NT2/D1 (cell line): ENCODE measurements around the gene HP1BP3.

Experiments
- DNase-seq: peaks from one replicate; pipeline ENCODE4 v3.0.0-alpha.2; 2011; ENCODE audit warnings: low read depth, low spot score
- H3K27me3 ChIP-seq: 2 replicates; pipeline ENCODE4 v1.6.0; 2011; ENCODE audit warnings: mild to moderate bottlenecking; ENCODE audit not compliant: insufficient read length, insufficient read depth
- H3K36me3 ChIP-seq: 2 replicates; pipeline ENCODE4 v1.6.1; 2011; ENCODE audit warnings: mild to moderate bottlenecking, low read length, mixed read lengths; ENCODE audit not compliant: insufficient read depth, insufficient read length
- H3K4me1 ChIP-seq: 2 replicates; pipeline ENCODE4 v1.5.1; 2011; ENCODE audit not compliant: insufficient read depth, insufficient read length
- H3K4me3 ChIP-seq: 2 replicates; pipeline ENCODE4 v1.5.1; 2011; ENCODE audit warnings: low read depth; ENCODE audit not compliant: insufficient read length
- H3K9ac ChIP-seq: 2 replicates; pipeline ENCODE4 v1.6.0; 2011; ENCODE audit warnings: low read depth; ENCODE audit not compliant: insufficient read length
- H3K9me3 ChIP-seq: 2 replicates; pipeline ENCODE4 v1.5.1; 2011; ENCODE audit warnings: mild to moderate bottlenecking, low read length; ENCODE audit not compliant: insufficient read depth
- SUZ12 ChIP-seq: IDR thresholded peaks from 2 replicates; pipeline ENCODE4 v1.6.1; 2011; ENCODE audit not compliant: insufficient read length, insufficient read depth; ENCODE audit errors: extremely low read depth
- YY1 ChIP-seq: IDR thresholded peaks from 2 replicates; pipeline ENCODE4 v1.6.1; 2011; ENCODE audit not compliant: insufficient read length, insufficient read depth
- ZNF274 ChIP-seq: IDR thresholded peaks from 2 replicates; pipeline ENCODE4 v1.6.1; 2011; ENCODE audit warnings: mild to moderate bottlenecking, low read depth, low read length

HP1BP3 gene

DNA sequence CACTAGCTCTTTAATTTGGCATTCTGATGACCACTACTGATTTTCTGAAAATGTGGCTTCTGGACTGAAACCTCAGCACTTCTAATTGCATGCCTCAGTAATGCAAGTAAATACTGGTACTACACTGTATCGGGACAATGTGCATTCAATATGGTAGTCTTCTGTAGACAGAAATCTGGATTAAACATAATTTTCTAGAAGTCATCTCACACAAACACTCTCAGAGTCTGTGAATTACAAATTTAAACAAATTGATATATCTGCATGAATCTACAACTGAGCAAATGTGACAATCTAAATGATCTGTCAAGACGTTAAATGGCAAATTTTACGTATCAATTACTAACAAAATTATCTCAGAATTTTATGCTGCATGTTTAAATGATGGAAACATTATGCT is 23.7 kb downstream of the HP1BP3 start:
- TF ChIP-seq ZNF274 (no peak), SUZ12 (no peak), YY1 (no peak)
- H3K27me3 ChIP-seq: no peaks in the 10 kb centered on the region
- H3K9ac ChIP-seq: no peak overlapping the region
- H3K9me3 ChIP-seq: no peaks in the 10 kb centered on the region
- peaks cover 88% of the 10 kb centered on the region for H3K36me3 ChIP-seq
- H3K4me3 ChIP-seq: no peak overlapping the region
- DNase-seq: no peak
- no peaks in the 10 kb centered on the region for H3K4me1 ChIP-seq

DNA sequence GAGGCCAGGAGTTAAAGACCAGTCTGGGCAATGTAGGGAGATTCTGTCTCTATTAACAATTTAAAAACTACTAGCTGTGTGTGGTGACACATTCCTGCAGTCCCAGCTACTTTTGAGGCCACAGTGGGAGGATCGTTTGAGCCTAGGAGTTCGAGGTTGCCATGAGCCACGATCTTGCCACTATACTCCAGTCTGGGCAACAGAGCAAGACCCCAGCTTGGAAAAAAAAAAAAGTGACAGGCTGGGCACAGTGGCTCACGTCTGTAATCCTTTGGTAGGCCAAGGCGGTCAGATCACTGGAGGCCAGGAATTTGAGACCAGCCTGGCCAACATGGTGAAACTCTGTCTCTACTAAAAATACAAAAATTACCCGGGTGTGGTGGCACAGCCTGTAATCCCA is 26.8 kb downstream of the HP1BP3 start:
- no peak overlapping the region for H3K4me3 ChIP-seq
- no peaks in the 10 kb centered on the region for H3K4me1 ChIP-seq
- H3K27me3 ChIP-seq: no peaks in the 10 kb centered on the region
- TF ChIP-seq YY1 (no peak), SUZ12 (no peak), ZNF274 (no peak)
- no peak overlapping the region for H3K9ac ChIP-seq
- DNase-seq: no peak
- peaks cover 90% of the 10 kb centered on the region for H3K36me3 ChIP-seq
- H3K9me3 ChIP-seq: no peaks in the 10 kb centered on the region

GRCh38 chr1:20753589-20753988 is 33.5 kb downstream of the HP1BP3 start:
- H3K4me1 ChIP-seq: no peaks in the 10 kb centered on the region
- no peak for TF ChIP-seq YY1
- TF ChIP-seq SUZ12: no peak
- no peak for TF ChIP-seq ZNF274
- DNase-seq: no peak
- no peak overlapping the region for H3K4me3 ChIP-seq
- H3K27me3 ChIP-seq: no peaks in the 10 kb centered on the region
- H3K9ac ChIP-seq: no peak overlapping the region
- peaks cover 68% of the 10 kb centered on the region for H3K36me3 ChIP-seq
- no peaks in the 10 kb centered on the region for H3K9me3 ChIP-seq

DNA sequence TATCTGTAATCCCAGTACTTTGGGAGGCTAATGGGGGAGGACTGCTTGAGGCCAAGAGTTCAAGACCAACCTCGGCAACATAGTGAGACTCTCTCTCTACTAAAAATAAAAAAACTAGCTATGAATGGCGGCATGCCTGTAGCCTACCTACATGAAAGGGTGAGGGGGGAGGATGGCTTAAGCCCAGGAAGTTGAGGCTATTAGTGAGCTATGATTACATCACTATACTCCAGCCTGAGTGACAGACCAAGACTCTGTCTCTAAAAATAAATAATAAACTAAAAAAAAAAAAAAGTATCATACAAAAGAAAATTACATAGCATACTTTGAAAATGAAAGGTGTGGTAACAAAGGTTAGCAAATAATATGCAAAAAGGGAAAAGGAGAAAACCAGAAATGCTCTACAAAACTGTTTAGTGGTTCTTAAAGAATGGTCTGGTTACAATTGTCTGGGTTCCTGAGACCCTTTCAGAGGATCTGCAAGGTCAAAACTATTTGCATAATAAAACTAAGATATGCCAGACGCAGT is 35.6 kb downstream of the HP1BP3 start:
- Histone ChIP-seq H3K9me3 (no peaks in the 10 kb centered on the region), H3K9ac (no peak overlapping the region), H3K4me3 (no peak overlapping the region), H3K4me1 (no peaks in the 10 kb centered on the region), H3K36me3 (peaks cover 72% of the 10 kb centered on the region), H3K27me3 (no peaks in the 10 kb centered on the region)
- TF ChIP-seq SUZ12 (no peak), YY1 (no peak), ZNF274 (no peak)
- no peak for DNase-seq

- no peak for TF ChIP-seq SUZ12
- TF ChIP-seq ZNF274: no peak
- TF ChIP-seq YY1: no peak
- no peak overlapping the region for H3K4me3 ChIP-seq
- H3K9ac ChIP-seq: no peak overlapping the region
- no peaks in the 10 kb centered on the region for H3K4me1 ChIP-seq
- no peaks in the 10 kb centered on the region for H3K9me3 ChIP-seq
- H3K36me3 ChIP-seq: peaks cover 78% of the 10 kb centered on the region
- no peaks in the 10 kb centered on the region for H3K27me3 ChIP-seq
- no peak for DNase-seq
These were observed 44.4 kb downstream of the HP1BP3 start for GRCh38 chr1:20742671-20743070.

GRCh38 chr1:20740781-20741180 is 46.3 kb downstream of the HP1BP3 start:
- Histone ChIP-seq H3K36me3 (peaks cover 59% of the 10 kb centered on the region), H3K9me3 (no peaks in the 10 kb centered on the region), H3K4me1 (no peaks in the 10 kb centered on the region), H3K27me3 (no peaks in the 10 kb centered on the region), H3K9ac (no peak overlapping the region), H3K4me3 (no peak overlapping the region)
- TF ChIP-seq ZNF274 (no peak), YY1 (no peak), SUZ12 (no peak)
- DNase-seq: no peak

- Histone ChIP-seq H3K27me3 (peaks cover under 1% of the 10 kb centered on the region), H3K9ac (no peak overlapping the region), H3K4me1 (no peaks in the 10 kb centered on the region), H3K36me3 (peaks cover 44% of the 10 kb centered on the region), H3K4me3 (no peak overlapping the region), H3K9me3 (no peaks in the 10 kb centered on the region)
- no peak for DNase-seq
- TF ChIP-seq YY1 (no peak), ZNF274 (no peak)
These were observed 47.9 kb downstream of the HP1BP3 start for GRCh38 chr1:20739225-20739624.

DNA sequence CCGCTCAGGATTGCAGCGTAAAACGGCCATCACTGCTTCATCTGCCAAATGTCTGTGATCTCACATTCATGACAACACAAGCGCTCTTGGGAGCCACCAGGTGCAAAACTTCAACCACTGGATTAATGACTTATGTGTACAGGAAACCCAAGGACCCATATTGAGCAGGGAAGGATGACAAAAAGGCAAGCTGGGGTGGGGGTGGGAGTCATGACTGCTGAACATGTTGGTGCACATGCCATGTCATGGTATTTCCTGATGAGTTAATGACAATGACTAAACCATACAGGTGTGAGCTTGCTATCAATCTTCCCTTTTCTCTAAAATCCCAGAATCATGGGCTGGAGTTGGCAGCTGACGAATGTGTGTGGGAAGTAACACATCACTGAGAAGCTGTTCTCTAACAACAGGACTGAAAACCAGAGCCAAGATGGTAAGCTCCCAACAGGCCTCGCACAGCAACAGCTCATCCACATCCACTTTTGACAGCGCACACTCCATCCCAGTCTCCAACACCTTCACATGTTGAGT is 51.5 kb downstream of the HP1BP3 start:
- Histone ChIP-seq H3K27me3 (peaks cover 33% of the 10 kb centered on the region), H3K36me3 (peaks cover 16% of the 10 kb centered on the region), H3K4me3 (no peak overlapping the region), H3K9me3 (no peaks in the 10 kb centered on the region), H3K4me1 (peaks cover 2% of the 10 kb centered on the region), H3K9ac (no peak overlapping the region)
- TF ChIP-seq YY1 (no peak), ZNF274 (no peak)
- DNase-seq: no peak
